ENCODE data around the gene PKNOX2. TPM values are rescaled to one million over a fixed set of nuclear protein-coding genes. Genes with fewer than 3 reads are reported as not detected.

The PKNOX2 gene
- total and polyA plus RNA-seq, 2 of the 8 experiments (the other 6 are each of a cell fraction or from before 2014, with no cell fraction given) = 2.0 TPM

DNA sequence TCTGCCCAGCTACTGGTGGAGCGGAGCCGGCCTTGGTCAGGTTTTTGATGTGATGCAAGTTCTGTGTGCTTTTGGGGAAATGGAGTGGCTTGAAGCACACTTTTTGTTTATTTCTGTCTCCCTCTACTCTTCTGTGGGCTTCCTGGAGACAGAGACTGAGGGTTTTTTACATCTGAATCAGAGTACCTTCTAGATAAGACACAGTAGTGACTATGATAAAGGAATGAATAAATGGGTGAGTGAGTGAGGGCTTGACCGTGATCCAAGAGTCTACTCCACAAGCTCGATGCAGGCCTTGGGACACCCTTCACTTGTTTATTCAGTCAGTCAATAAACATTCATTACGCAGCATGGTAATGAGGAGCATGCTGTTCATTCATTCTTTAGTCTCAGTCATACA, 125.7 kb downstream of the PKNOX2 start:
- H3K18ac ChIP-seq (ENCODE audit: extremely low read depth, low read length) = no peak overlapping the region
- ChIA-PET CTCF (ENCODE audit: partially characterized antibody) (interaction anchor here (0.8 to 2.7 kb wide), 10 partner anchors 8 to 199 kb away, joined by 3 to 9 read pairs (median 3); no protein-coding TSS in a partner anchor), POLR2A (ENCODE audit: partially characterized antibody) (interaction anchor here (1.2 to 1.6 kb wide), 3 partner anchors 10 to 26 kb away, joined by 4 to 5 read pairs (median 5); no protein-coding TSS in a partner anchor)
- no peak overlapping the region for H4K91ac ChIP-seq (replicated peaks; ENCODE audit: insufficient read length, low read length)
- WGBS, 2 experiments (ENCODE audit: extremely low coverage in 1 of 2, insufficient coverage in 1 of 2, insufficient read length in 1 of 2, insufficient replicate concordance in 2 of 2, low coverage in 1 of 2, low lambda C conversion rate in 2 of 2, missing lambda C conversion rate in 1 of 2) = 84% methylated on average over 5 of the region's 5 CpGs; no CpG with 5 or more reads in 1 of the 2 experiments
- H3K9me3 ChIP-seq (ENCODE audit: insufficient read depth in 2 of 2, low read depth in 1 of 2, low read length in 1 of 2) = no peaks in the 10 kb centered on the region
- no peak overlapping the region for H2BK120ac ChIP-seq (replicated peaks; ENCODE audit: low read depth, low read length)
- H3K14ac ChIP-seq (ENCODE audit: insufficient read length) = no peak overlapping the region
- H4K8ac ChIP-seq (ENCODE audit: extremely low read depth, insufficient read depth, low read length) = no peak overlapping the region
- no peak overlapping the region for H3K4me3 ChIP-seq (ENCODE audit: extremely low read depth in 1 of 4, insufficient read depth in 2 of 4, low read depth in 3 of 4, low read length in 4 of 4)
- H3K23ac ChIP-seq (ENCODE audit: insufficient read length) = no peak overlapping the region
- FAIRE-seq = no peak
- no peak overlapping the region for H2BK12ac ChIP-seq (ENCODE audit: low read depth, low read length)
- no peak overlapping the region for H2AFZ ChIP-seq (ENCODE audit: low read length)
- peaks cover 0 to 3% (median 0%) of the 10 kb centered on the region in 4 experiments; a peak in 2 of 7 replicates for H3K27me3 ChIP-seq (replicated peaks in 1 of 4; ENCODE audit: control insufficient read depth in 3 of 4, extremely low read depth in 1 of 4, insufficient read depth in 3 of 4, low read length in 3 of 4)
- no peak overlapping the region for H2BK5ac ChIP-seq (ENCODE audit: low read depth, low read length)
- DNase-seq (ENCODE audit: low read depth in 1 of 2, low spot score in 2 of 2) = no peak
- no peak overlapping the region for H2AK5ac ChIP-seq (ENCODE audit: low read depth, low read length)
- no peak overlapping the region for H3K4me2 ChIP-seq (ENCODE audit: insufficient read depth in 1 of 2, low read depth in 2 of 2, low read length in 2 of 2)
- no peak overlapping the region for H2BK15ac ChIP-seq (ENCODE audit: low read length)
- H3K23me2 ChIP-seq (ENCODE audit: low read depth, low read length) = no peaks in the 10 kb centered on the region; the same call in 1 of the 2 replicates
- H3K27ac ChIP-seq (ENCODE audit: low read depth, low read length) = no peak overlapping the region
- no peaks in the 10 kb centered on the region for H3K36me3 ChIP-seq (ENCODE audit: control insufficient read depth in 2 of 4, insufficient read depth in 4 of 4, low read length in 3 of 4)
- no peak for TF ChIP-seq TEAD4 (IDR thresholded peaks at IDR 0.05; ENCODE audit: low read depth, low read length)
- TF ChIP-seq TCF12 (IDR thresholded peaks at IDR 0.05; ENCODE audit: low read depth, low read length) = no peak
- no peak for TF ChIP-seq SP2 (IDR thresholded peaks at IDR 0.05; ENCODE audit: low read length)
- TF ChIP-seq SP4 (IDR thresholded peaks at IDR 0.05; ENCODE audit: low read length) = no peak
- TF ChIP-seq, protein P1, sequence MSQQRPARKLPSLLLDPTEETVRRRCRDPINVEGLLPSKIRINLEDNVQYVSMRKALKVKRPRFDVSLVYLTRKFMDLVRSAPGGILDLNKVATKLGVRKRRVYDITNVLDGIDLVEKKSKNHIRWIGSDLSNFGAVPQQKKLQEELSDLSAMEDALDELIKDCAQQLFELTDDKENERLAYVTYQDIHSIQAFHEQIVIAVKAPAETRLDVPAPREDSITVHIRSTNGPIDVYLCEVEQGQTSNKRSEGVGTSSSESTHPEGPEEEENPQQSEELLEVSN (IDR thresholded peaks at IDR 0.05) = no peak
- no peak overlapping the region for H2BK20ac ChIP-seq (ENCODE audit: low read length)
- no peaks in the 10 kb centered on the region for H3K79me2 ChIP-seq (ENCODE audit: control insufficient read depth in 1 of 2, insufficient read depth in 2 of 2, low read length in 2 of 2)
- H4K20me1 ChIP-seq (replicated peaks in 1 of 2; ENCODE audit: control insufficient read depth in 1 of 2, insufficient read depth in 2 of 2, low read length in 2 of 2) = no peaks in the 10 kb centered on the region
- no peak overlapping the region for H4K5ac ChIP-seq (ENCODE audit: insufficient read length, low read depth, low read length)
- H3K4me1 ChIP-seq (replicated peaks in 1 of 4; ENCODE audit: control insufficient read depth in 3 of 4, insufficient read depth in 4 of 4, low read length in 3 of 4) = peaks cover 0 to 9% (median 4%) of the 10 kb centered on the region in 4 experiments; a peak in 3 of 7 replicates
- no peak overlapping the region for H3K56ac ChIP-seq (replicated peaks; ENCODE audit: insufficient read length, low read depth, low read length)
- no peaks in the 10 kb centered on the region for H3K79me1 ChIP-seq (ENCODE audit: low read depth, low read length)
- no peak overlapping the region for H3K4ac ChIP-seq (replicated peaks; ENCODE audit: insufficient read length, low read depth, low read length)
- H3K9ac ChIP-seq (replicated peaks in 1 of 4; ENCODE audit: extremely low read depth in 1 of 4, low read depth in 3 of 4, low read length in 3 of 4) = no peak overlapping the region

Data from H1 (cell line).